ENCODE data around the gene HIVEP3. TPM values are rescaled to one million over a fixed set of nuclear protein-coding genes. Genes with fewer than 3 reads are reported as not detected.

The HIVEP3 gene
- total RNA-seq, 2 donors from 2014 or later = 0.13 to 0.99 TPM

DNA sequence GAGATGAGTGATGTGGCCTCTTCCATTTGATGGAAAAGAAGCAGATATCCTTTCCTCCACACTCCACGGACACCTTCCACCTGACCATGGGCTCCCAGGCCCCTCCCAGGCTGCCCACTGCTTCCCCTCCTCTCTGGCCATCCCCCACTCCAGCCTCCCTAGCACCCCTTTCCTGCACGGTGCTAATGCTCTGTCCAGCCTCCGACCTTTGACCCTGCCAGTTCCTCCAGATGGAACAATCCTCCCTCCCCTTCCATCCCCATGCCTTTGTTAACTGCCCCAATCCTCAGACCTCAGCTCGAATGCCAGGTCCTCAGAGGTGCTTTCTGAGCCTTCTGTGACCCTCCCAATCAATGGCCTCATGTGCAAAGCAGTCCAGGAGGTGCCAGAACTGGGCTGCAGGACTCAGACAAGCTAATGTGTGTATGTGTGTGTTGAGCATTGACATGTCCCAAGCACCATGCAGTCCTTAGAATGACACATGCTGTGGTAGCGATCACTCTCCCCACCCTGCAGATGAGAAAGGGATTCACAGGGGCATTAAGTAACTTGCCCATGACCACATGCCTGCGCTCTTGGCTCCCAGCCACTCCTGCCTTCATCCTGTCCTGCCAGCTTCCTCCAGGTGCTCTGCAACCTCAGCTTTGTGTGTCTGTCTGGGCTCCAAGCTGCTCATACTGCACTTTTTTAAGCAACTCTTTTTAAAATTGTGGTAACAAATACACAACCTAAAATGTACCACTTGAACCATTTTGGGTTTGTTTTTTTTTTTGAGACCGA, 370.8 kb downstream of the HIVEP3 start:
- no peak for DNase-seq
- WGBS, 2 experiments (ENCODE audit: insufficient coverage in 1 of 2, insufficient read length in 1 of 2) = 78 to 86% methylated on average over 2 to 7 of the region's 7 CpGs
- Histone ChIP-seq H3K9ac (ENCODE audit: extremely low read depth, low read length, poor library complexity, severe bottlenecking) (no peak overlapping the region), H3K4me1 (ENCODE audit: control insufficient read depth, insufficient read depth, low read length) (no peaks in the 10 kb centered on the region), H3K4me3 (ENCODE audit: low read length) (no peak overlapping the region), H3K27me3 (ENCODE audit: control insufficient read depth, insufficient read depth, low read length, poor library complexity, severe bottlenecking) (no peaks in the 10 kb centered on the region), H3K9me3 (ENCODE audit: control insufficient read depth, low read length) (no peaks in the 10 kb centered on the region), H3K36me3 (ENCODE audit: control insufficient read depth, insufficient read depth, low read length) (no peaks in the 10 kb centered on the region), H3K27ac (ENCODE audit: low read depth, low read length) (no peak overlapping the region)
- Mint-ChIP-seq H3K4me1 (no peaks in the 10 kb centered on the region), H3K4me3 (no peak overlapping the region), H3K36me3 (ENCODE audit: low read depth) (no peaks in the 10 kb centered on the region), H3K27ac (no peak overlapping the region), H3K27me3 (ENCODE audit: insufficient read depth) (peaks cover 18% of the 10 kb centered on the region), H3K9me3 (peaks cover 13% of the 10 kb centered on the region)
- TF ChIP-seq, protein P1, sequence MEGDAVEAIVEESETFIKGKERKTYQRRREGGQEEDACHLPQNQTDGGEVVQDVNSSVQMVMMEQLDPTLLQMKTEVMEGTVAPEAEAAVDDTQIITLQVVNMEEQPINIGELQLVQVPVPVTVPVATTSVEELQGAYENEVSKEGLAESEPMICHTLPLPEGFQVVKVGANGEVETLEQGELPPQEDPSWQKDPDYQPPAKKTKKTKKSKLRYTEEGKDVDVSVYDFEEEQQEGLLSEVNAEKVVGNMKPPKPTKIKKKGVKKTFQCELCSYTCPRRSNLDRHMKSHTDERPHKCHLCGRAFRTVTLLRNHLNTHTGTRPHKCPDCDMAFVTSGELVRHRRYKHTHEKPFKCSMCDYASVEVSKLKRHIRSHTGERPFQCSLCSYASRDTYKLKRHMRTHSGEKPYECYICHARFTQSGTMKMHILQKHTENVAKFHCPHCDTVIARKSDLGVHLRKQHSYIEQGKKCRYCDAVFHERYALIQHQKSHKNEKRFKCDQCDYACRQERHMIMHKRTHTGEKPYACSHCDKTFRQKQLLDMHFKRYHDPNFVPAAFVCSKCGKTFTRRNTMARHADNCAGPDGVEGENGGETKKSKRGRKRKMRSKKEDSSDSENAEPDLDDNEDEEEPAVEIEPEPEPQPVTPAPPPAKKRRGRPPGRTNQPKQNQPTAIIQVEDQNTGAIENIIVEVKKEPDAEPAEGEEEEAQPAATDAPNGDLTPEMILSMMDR (conservative IDR thresholded peaks at IDR 0.05) = no peak

DNA sequence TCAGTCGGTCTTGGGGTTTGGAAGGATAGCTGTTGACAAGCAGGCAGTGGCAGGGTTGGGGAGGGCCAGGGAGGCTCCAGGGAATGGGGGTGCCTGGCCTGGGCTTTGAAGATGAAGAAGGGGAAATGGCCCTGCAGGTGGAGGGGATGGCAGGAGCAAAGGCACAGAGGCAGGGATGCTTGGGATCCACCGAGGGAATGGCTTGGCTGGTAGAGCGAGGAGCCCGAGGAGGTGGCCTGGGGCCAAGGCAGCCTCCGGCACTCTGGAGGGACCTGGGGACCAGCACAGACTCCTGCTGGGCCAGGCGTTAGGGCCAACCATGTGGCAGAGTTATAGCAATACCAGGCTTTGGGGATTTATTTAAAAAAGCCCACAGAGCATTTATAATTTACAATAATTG, 371.4 kb downstream of the HIVEP3 start:
- Histone ChIP-seq H3K4me3 (ENCODE audit: low read length) (no peak overlapping the region), H3K36me3 (ENCODE audit: control insufficient read depth, insufficient read depth, low read length) (no peaks in the 10 kb centered on the region), H3K4me1 (ENCODE audit: control insufficient read depth, insufficient read depth, low read length) (no peaks in the 10 kb centered on the region), H3K27ac (ENCODE audit: low read depth, low read length) (no peak overlapping the region), H3K9ac (ENCODE audit: extremely low read depth, low read length, poor library complexity, severe bottlenecking) (no peak overlapping the region), H3K27me3 (ENCODE audit: control insufficient read depth, insufficient read depth, low read length, poor library complexity, severe bottlenecking) (no peaks in the 10 kb centered on the region), H3K9me3 (ENCODE audit: control insufficient read depth, low read length) (no peaks in the 10 kb centered on the region)
- Mint-ChIP-seq H3K9me3 (peaks cover 8% of the 10 kb centered on the region), H3K27me3 (ENCODE audit: insufficient read depth) (peaks cover 15% of the 10 kb centered on the region), H3K4me1 (no peaks in the 10 kb centered on the region), H3K27ac (no peak overlapping the region), H3K36me3 (ENCODE audit: low read depth) (no peaks in the 10 kb centered on the region), H3K4me3 (no peak overlapping the region)
- TF ChIP-seq, protein P1 (conservative IDR thresholded peaks at IDR 0.05) = no peak
- no peak for DNase-seq
- 88 to 100% methylated on average over 3 to 6 of the region's 6 CpGs for WGBS, 2 experiments (ENCODE audit: insufficient coverage in 1 of 2, insufficient read length in 1 of 2)

DNA sequence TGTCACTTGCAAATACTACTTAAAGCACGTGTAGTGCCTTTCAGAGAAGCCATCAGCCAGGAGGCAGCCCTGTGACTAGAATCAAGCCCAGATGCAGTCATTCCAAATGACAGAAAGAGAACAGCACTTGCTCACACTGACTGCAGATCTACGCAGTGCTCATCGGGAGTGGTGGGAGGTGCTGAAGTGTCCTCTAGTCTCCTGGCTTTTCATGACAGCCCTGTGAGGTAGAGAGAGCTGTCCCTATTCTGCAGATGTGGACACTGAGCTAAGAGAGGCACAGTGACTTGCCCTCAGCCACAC, 371.9 kb downstream of the HIVEP3 start:
- no peak for DNase-seq
- H3K4me1 ChIP-seq (ENCODE audit: control insufficient read depth, insufficient read depth, low read length) = no peaks in the 10 kb centered on the region
- H3K36me3 ChIP-seq (ENCODE audit: control insufficient read depth, insufficient read depth, low read length) = no peaks in the 10 kb centered on the region
- H3K27ac Mint-ChIP-seq = no peak overlapping the region
- 82 to 86% methylated on average over 3 of the region's 3 CpGs for WGBS, 2 experiments (ENCODE audit: insufficient coverage in 1 of 2, insufficient read length in 1 of 2)
- peaks cover 8% of the 10 kb centered on the region for H3K9me3 Mint-ChIP-seq
- H3K27me3 ChIP-seq (ENCODE audit: control insufficient read depth, insufficient read depth, low read length, poor library complexity, severe bottlenecking) = no peaks in the 10 kb centered on the region
- no peaks in the 10 kb centered on the region for H3K9me3 ChIP-seq (ENCODE audit: control insufficient read depth, low read length)
- H3K4me3 ChIP-seq (ENCODE audit: low read length) = no peak overlapping the region
- H3K4me1 Mint-ChIP-seq = no peaks in the 10 kb centered on the region
- H3K36me3 Mint-ChIP-seq (ENCODE audit: low read depth) = no peaks in the 10 kb centered on the region
- H3K4me3 Mint-ChIP-seq = no peak overlapping the region
- no peak overlapping the region for H3K27ac ChIP-seq (ENCODE audit: low read depth, low read length)
- H3K9ac ChIP-seq (ENCODE audit: extremely low read depth, low read length, poor library complexity, severe bottlenecking) = no peak overlapping the region
- TF ChIP-seq, protein P1 (conservative IDR thresholded peaks at IDR 0.05) = no peak
- H3K27me3 Mint-ChIP-seq (ENCODE audit: insufficient read depth) = peaks cover 15% of the 10 kb centered on the region
